ENCODE data around the gene FNBP1. TPM values are rescaled to one million over a fixed set of nuclear protein-coding genes. Genes with fewer than 3 reads are reported as not detected.
A peak's percentile ranks its signal among the peaks of the same experiment; 100 is the strongest.

The FNBP1 gene
- total RNA-seq, 1 donor from 2014 or later: 87.2 TPM

- Histone ChIP-seq H3K27ac (no peak overlapping the region), H3K4me1 (peaks cover 5 to 7% of the 10 kb centered on the region in 2 donors), H3K4me3 (no peak overlapping the region), H3K9me3 (no peaks in the 10 kb centered on the region), H3K36me3 (peaks cover 8 to 18% of the 10 kb centered on the region in 2 donors), H3K27me3 (no peaks in the 10 kb centered on the region)
- no peak for DNase-seq (ENCODE audit: low spot score in 2 of 2)
- TF ChIP-seq CTCF (IDR thresholded peaks at IDR 0.05): no peak
- intact Hi-C loops (cut with DNase I): no loop called here
These were observed 19.8 kb upstream of the FNBP1 start for GRCh38 chr9:130062750-130063149.

DNA sequence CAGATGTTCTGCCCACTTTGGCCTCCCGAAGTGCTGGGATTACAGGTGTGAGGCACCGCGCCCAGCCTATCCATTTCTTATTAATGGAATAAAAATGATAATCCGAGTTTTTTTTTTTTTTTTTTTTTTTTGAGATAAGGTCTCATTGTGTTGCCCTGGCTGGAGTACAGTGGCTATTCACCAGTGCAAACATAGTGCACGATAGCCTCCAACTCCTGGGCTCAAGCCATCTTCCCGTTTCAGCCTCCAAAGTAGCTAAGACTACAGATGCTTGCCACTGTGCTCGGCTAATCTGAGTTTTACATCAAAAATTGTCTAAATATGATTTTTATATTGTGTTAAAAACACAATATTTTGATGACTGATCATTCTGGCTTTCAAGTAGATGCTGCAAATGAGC lies 17.3 kb upstream of the FNBP1 start:
- peaks cover 8 to 14% of the 10 kb centered on the region in 2 donors for H3K36me3 ChIP-seq
- intact Hi-C loops (cut with DNase I): no loop called here
- no peak overlapping the region for H3K27ac ChIP-seq
- no peak for DNase-seq (ENCODE audit: low spot score in 2 of 2)
- no peaks in the 10 kb centered on the region for H3K9me3 ChIP-seq
- H3K4me3 ChIP-seq: no peak overlapping the region
- no peak for TF ChIP-seq CTCF (IDR thresholded peaks at IDR 0.05)
- H3K4me1 ChIP-seq: peaks cover 0 to 3% of the 10 kb centered on the region in 2 donors
- H3K27me3 ChIP-seq: no peaks in the 10 kb centered on the region

DNA sequence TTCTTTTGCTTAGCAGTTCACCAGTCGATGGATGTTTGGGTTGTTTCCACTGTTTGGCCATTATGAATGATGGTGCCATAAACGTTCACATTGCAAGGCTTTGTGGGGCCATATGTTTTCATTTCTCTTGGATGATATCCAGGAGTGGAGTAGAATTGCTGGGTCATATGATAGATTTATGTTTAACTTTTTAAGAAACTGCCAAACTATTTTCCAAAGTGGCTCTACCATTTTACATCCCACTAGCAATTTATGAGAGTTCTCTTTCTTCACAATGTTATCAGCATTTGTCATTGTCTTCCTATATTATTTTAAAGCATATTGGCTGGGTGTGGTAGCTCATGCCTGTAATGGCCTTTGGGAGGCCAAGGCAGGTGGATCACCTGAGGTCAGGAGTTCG lies 15.9 kb upstream of the FNBP1 start:
- intact Hi-C loops (cut with DNase I): no loop called here
- DNase-seq (ENCODE audit: low spot score in 2 of 2): no peak
- H3K4me1 ChIP-seq: peaks cover 0 to 8% of the 10 kb centered on the region in 2 donors
- no peak for TF ChIP-seq CTCF (IDR thresholded peaks at IDR 0.05)
- no peak overlapping the region for H3K4me3 ChIP-seq
- no peaks in the 10 kb centered on the region for H3K27me3 ChIP-seq
- H3K9me3 ChIP-seq: no peaks in the 10 kb centered on the region
- H3K36me3 ChIP-seq: peaks cover 8 to 14% of the 10 kb centered on the region in 2 donors
- no peak overlapping the region for H3K27ac ChIP-seq

DNA sequence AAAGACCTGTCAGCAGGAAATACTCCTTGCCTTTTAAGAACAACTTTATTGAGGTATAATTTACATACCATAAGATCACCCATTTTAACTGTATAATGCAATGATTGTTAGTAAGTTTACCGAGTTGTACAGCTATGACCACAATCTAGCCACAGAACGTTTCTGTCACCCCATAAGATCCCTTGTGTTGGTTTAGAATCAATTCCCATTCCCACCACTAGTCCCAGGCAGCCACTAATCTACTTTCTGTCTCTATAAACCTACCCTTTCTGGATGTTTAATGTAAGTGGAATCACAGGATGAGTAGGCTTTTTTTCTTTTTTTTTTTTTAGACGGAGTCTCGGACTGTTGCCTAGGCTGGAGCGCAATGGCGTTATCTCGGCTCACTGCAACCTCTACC lies 15.2 kb upstream of the FNBP1 start:
- no peaks in the 10 kb centered on the region for H3K9me3 ChIP-seq
- TF ChIP-seq CTCF (IDR thresholded peaks at IDR 0.05): no peak
- no peak overlapping the region for H3K4me3 ChIP-seq
- intact Hi-C loops (cut with DNase I): no loop called here
- H3K36me3 ChIP-seq: peaks cover 8 to 14% of the 10 kb centered on the region in 2 donors
- H3K4me1 ChIP-seq: peaks cover 0 to 8% of the 10 kb centered on the region in 2 donors
- no peaks in the 10 kb centered on the region for H3K27me3 ChIP-seq
- DNase-seq (ENCODE audit: low spot score in 2 of 2): no peak
- no peak overlapping the region for H3K27ac ChIP-seq

- H3K9me3 ChIP-seq: no peaks in the 10 kb centered on the region
- H3K4me3 ChIP-seq: peak overlapping the region; percentile 83 to 92
- H3K36me3 ChIP-seq: peaks cover 8 to 14% of the 10 kb centered on the region in 2 donors
- no peaks in the 10 kb centered on the region for H3K27me3 ChIP-seq
- intact Hi-C loops (cut with DNase I): no loop called here
- no peak for DNase-seq (ENCODE audit: low spot score in 2 of 2)
- peaks cover 0 to 23% of the 10 kb centered on the region in 2 donors for H3K4me1 ChIP-seq
- no peak for TF ChIP-seq CTCF (IDR thresholded peaks at IDR 0.05)
- peak overlapping the region; percentile 88 to 92 for H3K27ac ChIP-seq
These were observed 11.8 kb upstream of the FNBP1 start for GRCh38 chr9:130054820-130055219.

DNA sequence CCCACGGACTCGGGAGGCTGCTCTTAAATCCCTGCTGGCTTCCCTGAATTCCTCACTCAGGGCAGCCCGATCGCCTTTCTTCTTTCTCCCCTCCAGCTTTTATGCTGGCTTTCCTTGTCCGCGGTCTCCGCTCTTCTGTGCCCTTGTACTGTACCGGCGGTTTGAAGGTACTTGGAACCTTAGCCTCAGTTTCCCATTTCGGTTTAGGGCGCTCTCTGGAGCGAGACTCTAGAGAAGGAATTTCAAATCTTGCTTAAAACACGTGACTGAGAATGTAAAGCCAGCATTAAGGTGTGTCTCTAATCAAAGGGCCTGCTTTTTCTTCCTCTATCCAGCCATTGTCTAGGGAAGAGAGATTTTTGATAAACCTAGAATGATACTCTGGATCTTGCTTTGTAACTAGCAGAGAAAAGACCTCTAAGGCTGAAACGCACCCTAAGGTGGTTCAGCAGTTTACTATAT lies 11.4 kb upstream of the FNBP1 start:
- H3K9me3 ChIP-seq: no peaks in the 10 kb centered on the region
- no peaks in the 10 kb centered on the region for H3K27me3 ChIP-seq
- DNase-seq (ENCODE audit: low spot score in 2 of 2): no peak
- intact Hi-C loops (cut with DNase I): no loop called here
- peak overlapping the region; percentile 83 to 92 for H3K4me3 ChIP-seq
- H3K4me1 ChIP-seq: peaks cover 0 to 23% of the 10 kb centered on the region in 2 donors
- H3K36me3 ChIP-seq: peaks cover 8 to 14% of the 10 kb centered on the region in 2 donors
- H3K27ac ChIP-seq: peak overlapping the region; percentile 88 to 92
- TF ChIP-seq CTCF (IDR thresholded peaks at IDR 0.05): no peak
